ENCODE results near the gene STIL.

GRCh38 chr1:47209091-47209490 is 104.9 kb downstream of the STIL start:
- TF ChIP-seq, protein P1, sequence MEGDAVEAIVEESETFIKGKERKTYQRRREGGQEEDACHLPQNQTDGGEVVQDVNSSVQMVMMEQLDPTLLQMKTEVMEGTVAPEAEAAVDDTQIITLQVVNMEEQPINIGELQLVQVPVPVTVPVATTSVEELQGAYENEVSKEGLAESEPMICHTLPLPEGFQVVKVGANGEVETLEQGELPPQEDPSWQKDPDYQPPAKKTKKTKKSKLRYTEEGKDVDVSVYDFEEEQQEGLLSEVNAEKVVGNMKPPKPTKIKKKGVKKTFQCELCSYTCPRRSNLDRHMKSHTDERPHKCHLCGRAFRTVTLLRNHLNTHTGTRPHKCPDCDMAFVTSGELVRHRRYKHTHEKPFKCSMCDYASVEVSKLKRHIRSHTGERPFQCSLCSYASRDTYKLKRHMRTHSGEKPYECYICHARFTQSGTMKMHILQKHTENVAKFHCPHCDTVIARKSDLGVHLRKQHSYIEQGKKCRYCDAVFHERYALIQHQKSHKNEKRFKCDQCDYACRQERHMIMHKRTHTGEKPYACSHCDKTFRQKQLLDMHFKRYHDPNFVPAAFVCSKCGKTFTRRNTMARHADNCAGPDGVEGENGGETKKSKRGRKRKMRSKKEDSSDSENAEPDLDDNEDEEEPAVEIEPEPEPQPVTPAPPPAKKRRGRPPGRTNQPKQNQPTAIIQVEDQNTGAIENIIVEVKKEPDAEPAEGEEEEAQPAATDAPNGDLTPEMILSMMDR (IDR thresholded peaks at IDR 0.05; ENCODE audit: extremely low read depth in 1 of 2, insufficient read depth in 1 of 2, low read depth in 1 of 2, low read length in 2 of 2) = no peak
- no peak for TF ChIP-seq EZH2 (IDR thresholded peaks at IDR 0.05; ENCODE audit: borderline replicate concordance, low read depth, low read length, severe bottlenecking)
- no peak for TF ChIP-seq MAX (IDR thresholded peaks at IDR 0.05; ENCODE audit: insufficient read depth, insufficient read length)
- TF ChIP-seq POLR2AphosphoS5 (IDR thresholded peaks at IDR 0.05; ENCODE audit: insufficient read depth, low read depth, low read length) = no peak
- no peak for TF ChIP-seq GATA2 (IDR thresholded peaks at IDR 0.05; ENCODE audit: insufficient read depth, insufficient read length, low read depth, low read length)
- no peak for TF ChIP-seq POLR2A (IDR thresholded peaks at IDR 0.05; ENCODE audit: low read depth, low read length)
- TF ChIP-seq MYC (IDR thresholded peaks at IDR 0.05; ENCODE audit: low read depth, low read length) = no peak
